Astrocyte (in vitro differentiated cells and primary cell): ENCODE data around the gene RTN1.

Source experiments
- EZH2 ChIP-seq: IDR thresholded peaks from 2 replicates; pipeline ENCODE4 v1.6.1; 2012; ENCODE audit warnings: mild to moderate bottlenecking, low read length, inconsistent platforms; ENCODE audit not compliant: insufficient read depth
- TF ChIP-seq, protein P1 (sequence below): IDR thresholded peaks from 2 replicates; pipeline ENCODE4 v1.5.1; 2011; ENCODE audit warnings: low read depth, mild to moderate bottlenecking, inconsistent platforms, low read length, moderate library complexity; ENCODE audit not compliant: insufficient read depth

DNA sequence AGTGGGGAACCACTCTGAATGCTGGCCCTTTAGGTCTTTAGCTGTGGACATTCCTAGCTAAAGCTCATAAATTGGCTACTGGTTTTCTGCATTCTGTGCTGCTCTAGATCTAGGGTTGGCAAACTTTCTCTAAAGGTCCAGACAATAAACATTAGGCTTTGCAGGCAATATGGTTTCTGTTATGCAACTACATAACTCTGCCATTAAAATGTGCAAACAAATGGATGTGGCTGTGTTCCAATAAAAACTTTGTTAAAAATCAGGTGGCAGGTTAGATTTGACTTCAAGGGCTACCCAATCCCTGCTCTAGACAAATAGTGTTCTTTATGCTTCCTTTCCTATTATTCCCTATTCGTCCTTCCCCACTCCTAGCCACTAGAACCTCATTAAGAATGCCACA is 42.6 kb upstream of the RTN1 start:
- TF ChIP-seq, protein P1, sequence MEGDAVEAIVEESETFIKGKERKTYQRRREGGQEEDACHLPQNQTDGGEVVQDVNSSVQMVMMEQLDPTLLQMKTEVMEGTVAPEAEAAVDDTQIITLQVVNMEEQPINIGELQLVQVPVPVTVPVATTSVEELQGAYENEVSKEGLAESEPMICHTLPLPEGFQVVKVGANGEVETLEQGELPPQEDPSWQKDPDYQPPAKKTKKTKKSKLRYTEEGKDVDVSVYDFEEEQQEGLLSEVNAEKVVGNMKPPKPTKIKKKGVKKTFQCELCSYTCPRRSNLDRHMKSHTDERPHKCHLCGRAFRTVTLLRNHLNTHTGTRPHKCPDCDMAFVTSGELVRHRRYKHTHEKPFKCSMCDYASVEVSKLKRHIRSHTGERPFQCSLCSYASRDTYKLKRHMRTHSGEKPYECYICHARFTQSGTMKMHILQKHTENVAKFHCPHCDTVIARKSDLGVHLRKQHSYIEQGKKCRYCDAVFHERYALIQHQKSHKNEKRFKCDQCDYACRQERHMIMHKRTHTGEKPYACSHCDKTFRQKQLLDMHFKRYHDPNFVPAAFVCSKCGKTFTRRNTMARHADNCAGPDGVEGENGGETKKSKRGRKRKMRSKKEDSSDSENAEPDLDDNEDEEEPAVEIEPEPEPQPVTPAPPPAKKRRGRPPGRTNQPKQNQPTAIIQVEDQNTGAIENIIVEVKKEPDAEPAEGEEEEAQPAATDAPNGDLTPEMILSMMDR: no peak
- TF ChIP-seq EZH2: no peak
